Keratinocyte (primary cell): ENCODE data around the gene HOXA5. TPM values are rescaled to one million over a fixed set of nuclear protein-coding genes. Genes with fewer than 3 reads are reported as not detected.

Experiments
- DNase-seq: peaks from one replicate; pipeline ENCODE4 v3.0.0-alpha.2; 2011; ENCODE audit warnings: low read depth, missing footprints, low spot score
- FAIRE-seq: peaks from 2 replicates; lab custom pipeline; 2011; peaks lifted over from hg19 to GRCh38; lab: Jason Lieb, UNC
- H2AFZ ChIP-seq: 2 replicates; pipeline ENCODE4 v1.6.0; 2012; ENCODE audit warnings: low read length, control low read depth, inconsistent platforms; ENCODE audit not compliant: control insufficient read depth
- H3K27ac ChIP-seq: 2 replicates; pipeline ENCODE4 v1.5.1; 2011; ENCODE audit warnings: low read length; ENCODE audit not compliant: control insufficient read depth, insufficient read depth
- H3K27me3 ChIP-seq: 3 replicates; pipeline ENCODE4 v1.6.0; 2011; ENCODE audit warnings: low read length; ENCODE audit not compliant: control insufficient read depth, insufficient read depth; ENCODE audit errors: extremely low read depth
- H3K36me3 ChIP-seq, 2 experiments: 2 replicates in 1 of 2; 3 replicates in 1 of 2; pipeline ENCODE4 v1.5.1; 2011; ENCODE audit warnings: low read length in 2 of 2, mild to moderate bottlenecking in 1 of 2; ENCODE audit not compliant: control insufficient read depth in 2 of 2, insufficient read depth in 2 of 2; ENCODE audit errors: extremely low read depth in 1 of 2
- H3K4me1 ChIP-seq: 3 replicates; pipeline ENCODE4 v1.5.1; 2011; ENCODE audit warnings: low read length; ENCODE audit not compliant: control insufficient read depth, insufficient read depth; ENCODE audit errors: extremely low read depth
- H3K4me2 ChIP-seq: 3 replicates; pipeline ENCODE4 v1.6.0; 2011; ENCODE audit warnings: low read depth, low read length; ENCODE audit not compliant: control insufficient read depth, insufficient read depth; ENCODE audit errors: extremely low read depth
- H3K4me3 ChIP-seq, 3 experiments: fragments of 200-600 bp in 1 of 3; sonication (generic) in 1 of 3; 2 replicates in 2 of 3; 3 replicates in 1 of 3; pipeline ENCODE4 v1.5.1; 2011 to 2016; ENCODE audit warnings: low read length in 3 of 3, mild to moderate bottlenecking in 3 of 3, control low read depth in 2 of 3, inconsistent platforms in 1 of 3, low read depth in 1 of 3, mixed read lengths in 1 of 3, mixed run types in 1 of 3, moderate library complexity in 1 of 3; ENCODE audit not compliant: control insufficient read depth in 2 of 3, insufficient read depth in 2 of 3; ENCODE audit errors: extremely low read depth in 1 of 3
- H3K79me2 ChIP-seq: 2 replicates; pipeline ENCODE4 v1.6.0; 2012; ENCODE audit warnings: low read length; ENCODE audit not compliant: control insufficient read depth, insufficient read depth
- H3K9ac ChIP-seq: 3 replicates; pipeline ENCODE4 v1.6.0; 2011; ENCODE audit warnings: low read length; ENCODE audit not compliant: control insufficient read depth, insufficient read depth; ENCODE audit errors: extremely low read depth
- H3K9me1 ChIP-seq: 3 replicates; pipeline ENCODE4 v1.6.0; 2011; ENCODE audit warnings: low read length; ENCODE audit not compliant: control insufficient read depth, insufficient read depth; ENCODE audit errors: extremely low read depth
- H3K9me3 ChIP-seq: 2 replicates; pipeline ENCODE4 v1.5.1; 2012; ENCODE audit warnings: low read depth, low read length; ENCODE audit not compliant: control insufficient read depth
- H4K20me1 ChIP-seq: 3 replicates; pipeline ENCODE4 v1.6.0; 2011; ENCODE audit warnings: low read length; ENCODE audit not compliant: control insufficient read depth, insufficient read depth; ENCODE audit errors: extremely low read depth
- EZH2 ChIP-seq: IDR thresholded peaks from one replicate; pipeline ENCODE4 v1.6.1; 2012; ENCODE audit warnings: inconsistent platforms, mild to moderate bottlenecking, low read length, moderate library complexity
- dilution Hi-C: fragments of 300-500 bp; cut with MboI; formaldehyde crosslinking; loops from one replicate; pipeline ENCODE4 v1.7.0; 2020; ENCODE audit warnings: low sequenced_read_pairs; ENCODE audit not compliant: extremely low pct_ligation_motif_present
- polyA minus RNA-seq, 3 experiments: library from RNA; depleted of rRNA, polyadenylated mRNA; stranded (reverse); fragments of >200 nt; gene quantifications; 1 replicate in 1 of 3; 2 replicates in 1 of 3; 3 replicates in 1 of 3; pipeline ENCODE4 v1.2.3, GENCODE V29; 2011
- polyA plus RNA-seq, 5 experiments: library from polyadenylated mRNA; depleted of rRNA in 3 of 5; stranded (reverse) in 3 of 5; stranded (forward) in 1 of 5; unstranded in 1 of 5; fragments of >200 nt; gene quantifications; 1 replicate in 1 of 5; 2 replicates in 3 of 5; 3 replicates in 1 of 5; pipeline versions ENCODE4 v1.2.1 to v1.2.3, GENCODE V29; 2011 to 2012; ENCODE audit warnings: missing spikeins in 2 of 5, low read depth in 1 of 5, low replicate concordance in 1 of 5
- TF ChIP-seq, protein P1 (sequence below), 3 experiments: IDR thresholded peaks in 1 of 3; conservative IDR thresholded peaks in 1 of 3; optimal IDR thresholded peaks in 1 of 3; 2 replicates in 2 of 3; 3 replicates in 1 of 3; pipeline versions ENCODE3 to v1.5.1; 2011; ENCODE audit warnings: low read length in 3 of 3, mild to moderate bottlenecking in 3 of 3, moderate library complexity in 2 of 3, control low read depth in 1 of 3, inconsistent platforms in 1 of 3; ENCODE audit not compliant: insufficient read depth in 2 of 3; ENCODE audit errors: extremely low read depth in 1 of 3

The HOXA5 gene
- polyA plus RNA-seq (3.3 to 7.1 TPM (median 4.5 TPM) in 3 replicates), polyA minus RNA-seq (2.3 to 4.3 TPM (median 2.7 TPM) in 3 replicates)
- 6.8 TPM for polyA plus RNA-seq (2011; ENCODE audit: low read depth)
- polyA plus RNA-seq (2011; cell fraction: cytosol; rRNA removed) = 3.1 and 4.3 TPM in 2 replicates
- 9.4 and 10.0 TPM in 2 replicates for polyA plus RNA-seq (2011; cell fraction: nucleus; rRNA removed)
- 3.2 and 5.0 TPM in 2 replicates for polyA plus RNA-seq (2012; ENCODE audit: low replicate concordance)
- 4.4 TPM for polyA minus RNA-seq (2011; cell fraction: cytosol; rRNA and poly(A)+ RNA removed)
- polyA minus RNA-seq (2011; cell fraction: nucleus; rRNA and poly(A)+ RNA removed) = 5.0 and 5.5 TPM in 2 replicates

DNA sequence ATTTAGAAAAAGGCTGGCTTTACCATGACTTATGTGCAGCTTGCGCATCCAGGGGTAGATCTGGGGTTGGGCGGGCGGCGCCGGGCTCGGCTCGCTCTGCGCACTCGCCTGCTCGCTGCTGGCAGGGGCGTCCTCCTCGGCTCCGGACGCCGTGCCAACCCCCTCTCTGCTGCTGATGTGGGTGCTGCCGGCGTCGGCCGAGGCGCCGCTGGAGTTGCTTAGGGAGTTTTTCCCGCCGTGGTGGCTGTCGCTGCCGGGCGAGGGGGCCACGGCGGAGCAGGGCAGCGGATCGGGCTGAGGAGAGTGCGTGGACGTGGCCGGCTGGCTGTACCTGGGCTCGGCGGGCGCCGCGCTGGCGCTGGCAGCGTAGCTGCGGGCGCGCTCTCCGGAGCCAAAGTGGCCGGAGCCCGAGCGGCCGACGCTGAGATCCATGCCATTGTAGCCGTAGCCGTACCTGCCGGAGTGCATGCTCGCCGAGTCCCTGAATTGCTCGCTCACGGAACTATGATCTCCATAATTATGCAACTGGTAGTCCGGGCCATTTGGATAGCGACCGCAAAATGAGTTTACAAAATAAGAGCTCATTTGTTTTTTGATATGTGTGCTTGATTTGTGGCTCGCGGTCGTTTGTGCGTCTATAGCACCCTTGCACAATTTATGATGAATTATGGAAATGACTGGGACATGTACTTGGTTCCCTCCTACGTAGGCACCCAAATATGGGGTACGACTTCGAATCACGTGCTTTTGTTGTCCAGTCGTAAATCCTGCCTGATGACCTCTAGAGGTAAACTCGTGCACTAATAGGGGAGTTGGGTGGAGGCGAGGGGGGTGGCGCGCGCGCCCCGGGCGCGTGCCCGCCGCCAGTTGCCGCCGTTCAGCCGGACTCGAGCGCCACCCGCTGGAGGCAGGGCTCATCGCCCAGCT is at the start of gene HOXA5:
HOXA5 (minus strand) TSS at position 659 of the 927 bp plus-strand sequence; CDS start at position 585, 74 bp downstream.
- FAIRE-seq (peak; percentile 92), DNase-seq (peak; percentile 89)
- Histone ChIP-seq H3K4me3 (peak within 1 kb of the TSS; percentile 58 to 93 (median 91)), H3K27me3 (no peaks in the 10 kb centered on the region), H3K9ac (peak within 1 kb of the TSS; percentile 93), H2AFZ (peak within 1 kb of the TSS; percentile 16), H3K4me2 (peak within 1 kb of the TSS; percentile 94), H3K79me2 (peaks cover 77% of the 10 kb centered on the region), H3K9me3 (no peaks in the 10 kb centered on the region), H3K9me1 (no peaks in the 10 kb centered on the region), H3K27ac (peak within 1 kb of the TSS; percentile 92), H3K36me3 (peaks cover 4 to 7% of the 10 kb centered on the region in 2 experiments), H3K4me1 (peaks cover 44% of the 10 kb centered on the region), H4K20me1 (no peaks in the 10 kb centered on the region)
- dilution Hi-C loops = no loop called here
- TF ChIP-seq, protein P1, sequence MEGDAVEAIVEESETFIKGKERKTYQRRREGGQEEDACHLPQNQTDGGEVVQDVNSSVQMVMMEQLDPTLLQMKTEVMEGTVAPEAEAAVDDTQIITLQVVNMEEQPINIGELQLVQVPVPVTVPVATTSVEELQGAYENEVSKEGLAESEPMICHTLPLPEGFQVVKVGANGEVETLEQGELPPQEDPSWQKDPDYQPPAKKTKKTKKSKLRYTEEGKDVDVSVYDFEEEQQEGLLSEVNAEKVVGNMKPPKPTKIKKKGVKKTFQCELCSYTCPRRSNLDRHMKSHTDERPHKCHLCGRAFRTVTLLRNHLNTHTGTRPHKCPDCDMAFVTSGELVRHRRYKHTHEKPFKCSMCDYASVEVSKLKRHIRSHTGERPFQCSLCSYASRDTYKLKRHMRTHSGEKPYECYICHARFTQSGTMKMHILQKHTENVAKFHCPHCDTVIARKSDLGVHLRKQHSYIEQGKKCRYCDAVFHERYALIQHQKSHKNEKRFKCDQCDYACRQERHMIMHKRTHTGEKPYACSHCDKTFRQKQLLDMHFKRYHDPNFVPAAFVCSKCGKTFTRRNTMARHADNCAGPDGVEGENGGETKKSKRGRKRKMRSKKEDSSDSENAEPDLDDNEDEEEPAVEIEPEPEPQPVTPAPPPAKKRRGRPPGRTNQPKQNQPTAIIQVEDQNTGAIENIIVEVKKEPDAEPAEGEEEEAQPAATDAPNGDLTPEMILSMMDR (optimal IDR thresholded peaks at IDR 0.05 in 1 of 3, IDR thresholded peaks at IDR 0.05 in 1 of 3, conservative IDR thresholded peaks at IDR 0.05 in 1 of 3; ENCODE audit: extremely low read depth in 1 of 3, insufficient read depth in 2 of 3, low read length in 3 of 3) = peak in 2 of 3 experiments; percentile 73 to 78
- TF ChIP-seq EZH2 = no peak

DNA sequence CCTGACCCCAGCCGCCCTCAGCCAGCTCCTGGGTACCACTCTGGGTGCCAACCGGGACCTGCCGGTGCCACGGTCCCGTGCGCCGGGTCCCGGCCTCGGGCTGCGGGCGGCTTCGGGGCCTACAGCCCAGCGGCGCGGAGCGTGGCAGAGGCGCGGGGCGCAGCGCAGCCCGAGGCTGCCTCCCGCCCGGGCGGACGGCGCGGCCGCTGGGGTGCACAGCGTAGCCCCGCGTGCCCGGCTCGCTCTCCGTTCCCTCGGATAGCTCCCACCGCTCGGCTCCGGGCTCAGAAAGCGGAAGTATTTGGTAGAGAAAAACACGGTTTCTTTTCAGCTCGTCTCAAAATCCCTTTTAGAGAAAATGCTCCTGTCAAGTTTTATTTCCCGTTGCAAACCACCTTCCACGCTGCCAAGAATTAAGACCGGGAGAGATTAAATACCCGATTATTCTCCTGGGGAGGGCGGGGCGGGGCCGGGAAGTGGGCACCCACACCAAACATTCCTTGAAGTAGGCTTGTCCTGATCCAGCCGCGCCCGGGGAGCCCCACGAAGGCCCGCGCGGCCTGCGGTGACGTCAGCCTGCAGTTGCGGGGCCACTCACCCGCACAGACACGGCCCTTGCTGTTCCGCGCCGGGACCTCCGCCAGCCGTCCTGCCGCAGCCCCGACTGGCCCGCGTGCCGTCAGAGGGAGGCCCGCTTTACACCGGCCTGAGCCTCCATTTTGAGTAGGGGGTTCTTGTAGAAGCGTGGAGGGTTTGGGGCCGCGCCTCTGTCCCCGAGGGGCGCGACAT is 49.3 kb upstream of the HOXA5 start:
- H3K4me2 ChIP-seq = peak overlapping the region; percentile 79
- H3K27ac ChIP-seq = no peak overlapping the region
- H3K9ac ChIP-seq = no peak overlapping the region
- H3K4me3 ChIP-seq = peak overlapping the region; percentile 8 to 59 (median 48)
- H4K20me1 ChIP-seq = no peaks in the 10 kb centered on the region
- H2AFZ ChIP-seq = peak overlapping the region; percentile 9
- TF ChIP-seq EZH2 = no peak
- TF ChIP-seq, protein P1 (optimal IDR thresholded peaks at IDR 0.05 in 1 of 3, IDR thresholded peaks at IDR 0.05 in 1 of 3, conservative IDR thresholded peaks at IDR 0.05 in 1 of 3; ENCODE audit: extremely low read depth in 1 of 3, insufficient read depth in 2 of 3, low read length in 3 of 3) = no peak
- H3K36me3 ChIP-seq = no peaks in the 10 kb centered on the region
- FAIRE-seq (no peak), DNase-seq (no peak)
- H3K9me3 ChIP-seq = no peaks in the 10 kb centered on the region
- dilution Hi-C loops = no loop called here
- peaks cover 6% of the 10 kb centered on the region for H3K4me1 ChIP-seq
- H3K79me2 ChIP-seq = no peaks in the 10 kb centered on the region
- no peaks in the 10 kb centered on the region for H3K9me1 ChIP-seq
- H3K27me3 ChIP-seq = peaks cover 91% of the 10 kb centered on the region
